GM10266 (cell line): Measurements from ENCODE around the gene NUP35.

ENCODE experiments used
- DNase-seq: peaks from one replicate; pipeline ENCODE4 v3.0.0; 2012; ENCODE audit errors: extremely low spot score
- TF ChIP-seq, protein P1 (sequence below): IDR thresholded peaks from 2 replicates; pipeline ENCODE4 v1.5.1; 2012; ENCODE audit warnings: mild to moderate bottlenecking, low read depth; ENCODE audit not compliant: control insufficient read depth, insufficient read depth; ENCODE audit errors: missing control alignments

NUP35 gene

GRCh38 chr2:183113630-183114029, 10.6 kb upstream of the NUP35 start:
- DNase-seq = no peak
- TF ChIP-seq, protein P1, sequence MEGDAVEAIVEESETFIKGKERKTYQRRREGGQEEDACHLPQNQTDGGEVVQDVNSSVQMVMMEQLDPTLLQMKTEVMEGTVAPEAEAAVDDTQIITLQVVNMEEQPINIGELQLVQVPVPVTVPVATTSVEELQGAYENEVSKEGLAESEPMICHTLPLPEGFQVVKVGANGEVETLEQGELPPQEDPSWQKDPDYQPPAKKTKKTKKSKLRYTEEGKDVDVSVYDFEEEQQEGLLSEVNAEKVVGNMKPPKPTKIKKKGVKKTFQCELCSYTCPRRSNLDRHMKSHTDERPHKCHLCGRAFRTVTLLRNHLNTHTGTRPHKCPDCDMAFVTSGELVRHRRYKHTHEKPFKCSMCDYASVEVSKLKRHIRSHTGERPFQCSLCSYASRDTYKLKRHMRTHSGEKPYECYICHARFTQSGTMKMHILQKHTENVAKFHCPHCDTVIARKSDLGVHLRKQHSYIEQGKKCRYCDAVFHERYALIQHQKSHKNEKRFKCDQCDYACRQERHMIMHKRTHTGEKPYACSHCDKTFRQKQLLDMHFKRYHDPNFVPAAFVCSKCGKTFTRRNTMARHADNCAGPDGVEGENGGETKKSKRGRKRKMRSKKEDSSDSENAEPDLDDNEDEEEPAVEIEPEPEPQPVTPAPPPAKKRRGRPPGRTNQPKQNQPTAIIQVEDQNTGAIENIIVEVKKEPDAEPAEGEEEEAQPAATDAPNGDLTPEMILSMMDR = no peak

DNA sequence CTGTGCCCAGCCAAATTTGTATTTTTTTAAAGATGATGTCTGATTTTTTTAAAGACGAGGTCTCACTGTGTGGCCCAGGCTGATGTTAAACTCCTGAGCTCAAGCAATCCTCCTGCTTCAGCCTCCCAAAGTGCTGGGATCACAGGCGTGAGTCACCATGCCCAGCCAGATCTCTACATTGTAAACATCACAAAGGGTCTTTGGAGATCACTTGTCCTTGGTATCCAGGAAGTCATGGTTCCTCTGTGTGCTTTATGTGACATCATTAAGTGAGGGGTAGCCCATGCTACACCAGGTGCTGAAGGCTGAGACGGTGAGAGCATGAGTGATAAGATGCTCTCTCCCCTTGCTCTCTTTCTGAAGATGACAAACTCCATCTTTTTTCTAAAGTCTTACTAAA, 7.0 kb upstream of the NUP35 start:
- no peak for DNase-seq
- TF ChIP-seq, protein P1 = no peak

- TF ChIP-seq, protein P1 = no peak
- DNase-seq = no peak
Measured at GRCh38 chr2:183123117-183123958, 905 bp upstream of the NUP35 start.

GRCh38 chr2:183123959-183124221, 353 bp upstream of the NUP35 start:
- no peak for DNase-seq
- TF ChIP-seq, protein P1 = no peak

DNA sequence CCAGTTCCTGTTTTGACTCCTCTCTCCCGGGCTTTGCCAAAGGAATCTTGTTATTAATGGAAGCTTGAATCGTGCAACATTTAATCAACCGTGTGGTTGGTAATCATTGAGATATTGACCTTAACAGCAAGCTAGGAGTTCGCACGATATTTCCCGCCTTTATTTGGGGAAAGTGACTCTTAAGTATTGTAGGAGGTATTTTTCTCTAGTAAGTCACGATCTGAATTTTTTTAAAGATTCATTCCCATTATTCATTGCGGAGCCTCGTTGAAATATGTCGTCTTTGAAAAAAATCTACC, 663 bp downstream of the NUP35 start:
- DNase-seq = no peak

DNA sequence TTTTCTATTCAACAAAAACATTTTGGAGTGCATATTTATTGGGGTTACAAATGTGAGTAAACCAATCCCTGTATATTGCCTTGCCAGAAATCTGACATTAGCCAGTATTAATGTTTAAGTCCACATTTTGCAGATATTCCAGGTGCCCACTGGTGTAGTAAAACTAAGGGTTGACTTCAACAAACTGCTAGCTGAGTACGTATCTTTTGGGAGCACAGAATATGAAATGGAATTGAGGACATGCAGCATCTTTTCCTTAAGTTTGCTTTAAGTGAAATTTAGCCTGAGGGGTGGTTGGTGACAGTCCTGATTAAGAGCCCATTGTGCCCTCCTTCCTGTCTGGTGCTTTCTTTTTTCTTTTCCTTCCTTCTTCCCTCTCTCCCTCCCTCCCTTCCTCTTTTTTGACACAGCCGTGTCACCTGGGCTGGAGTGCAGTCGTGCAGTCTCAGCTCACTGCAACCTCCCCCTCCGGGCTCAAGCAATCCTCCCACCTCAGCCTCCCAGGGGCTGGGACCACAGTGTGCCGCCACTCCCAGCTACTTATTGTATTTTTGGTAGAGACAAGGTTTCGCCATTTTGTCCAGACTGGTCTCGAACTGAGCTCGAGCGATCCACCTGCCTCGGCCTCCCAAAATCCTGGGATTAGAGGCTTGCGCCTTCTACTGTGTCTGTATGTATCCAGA, 1.6 kb downstream of the NUP35 start:
- DNase-seq = no peak
- TF ChIP-seq, protein P1 = no peak

More for the DNA sequence above, 663 bp downstream of the NUP35 start:
- TF ChIP-seq, protein P1 = no peak

DNA sequence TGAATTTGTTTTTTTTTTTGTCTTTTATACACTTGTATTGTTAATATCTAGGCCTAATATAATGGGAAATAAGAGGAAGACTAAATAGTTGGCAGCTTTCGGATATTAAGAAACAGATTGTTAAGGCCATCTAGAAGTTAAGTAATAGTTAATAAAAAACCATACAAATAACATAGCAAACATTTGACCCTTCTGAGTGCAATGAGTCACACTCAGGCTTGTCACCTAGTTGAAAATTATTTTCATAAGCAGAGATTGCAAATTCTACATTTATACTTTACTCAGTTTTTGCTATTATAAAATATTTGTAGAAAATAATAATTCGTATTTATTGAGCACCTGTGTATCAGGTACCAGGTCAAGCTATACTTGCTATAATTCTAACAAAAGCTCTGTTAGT, 2.4 kb downstream of the NUP35 start:
- TF ChIP-seq, protein P1 = no peak

More for the DNA sequence above, 2.4 kb downstream of the NUP35 start:
- no peak for DNase-seq
